Tibial nerve (tissue), 4 donors: Measurements from ENCODE around the gene CYP2A13.

ENCODE experiments used
- CTCF ChIP-seq, 5 experiments: fragments of 200-600 bp in 3 of 5; fragments of 450-650 bp in 2 of 5; sonication (generic) in 3 of 5; IDR thresholded peaks; one replicate each; pipeline ENCODE4 v1.5.1; 2016 to 2019; ENCODE audit warnings: antibody characterized with exemption in 5 of 5, mild to moderate bottlenecking in 3 of 5, moderate library complexity in 2 of 5
- EP300 ChIP-seq, 2 donors: sonication (generic); formaldehyde crosslinking; IDR thresholded peaks; one replicate each; pipeline ENCODE4 v1.6.1; 2017; ENCODE audit warnings: antibody characterized with exemption in 2 of 2, mild to moderate bottlenecking in 1 of 2
- POLR2A ChIP-seq, 2 donors: fragments of 450-650 bp; IDR thresholded peaks; one replicate each; pipeline ENCODE4 v1.6.1; 2017; ENCODE audit warnings: antibody characterized with exemption in 2 of 2, mild to moderate bottlenecking in 2 of 2, moderate library complexity in 2 of 2

- TF ChIP-seq CTCF (IDR thresholded peaks at IDR 0.05) = no peak
- no peak for TF ChIP-seq POLR2A (IDR thresholded peaks at IDR 0.05)
- TF ChIP-seq EP300 (IDR thresholded peaks at IDR 0.05) = no peak
These were observed 23.0 kb downstream of the CYP2A13 start for GRCh38 chr19:41111296-41111695.
